ENCODE measurements around the gene GRB7.
"Not testable (repeated sequence)": the region's sequence is repeated elsewhere in the genome, so short reads cannot be mapped to it uniquely, and the experiment has no call there.

GRB7 gene

GRCh38 chr17:39709998-39710964, 27.5 kb upstream of the GRB7 start:
- no peak for DNase-seq

GRCh38 chr17:39711071-39711470, 26.7 kb upstream of the GRB7 start:
- DNase-seq: not testable (repeated sequence)

- no peak for DNase-seq
Observed at GRCh38 chr17:39711851-39712250, 25.9 kb upstream of the GRB7 start.

GRCh38 chr17:39714234-39714633, 23.5 kb upstream of the GRB7 start:
- no peak for DNase-seq

GRCh38 chr17:39715375-39716072, 22.2 kb upstream of the GRB7 start:
- DNase-seq: no peak

GRCh38 chr17:39716073-39716818, 21.5 kb upstream of the GRB7 start:
- DNase-seq: no peak

GRCh38 chr17:39716879-39717536, 20.7 kb upstream of the GRB7 start:
- DNase-seq: no peak

- no peak for DNase-seq
Observed at GRCh38 chr17:39717660-39718059, 20.1 kb upstream of the GRB7 start.

GRCh38 chr17:39719563-39720355, 18.0 kb upstream of the GRB7 start:
- no peak for DNase-seq

GRCh38 chr17:39722104-39722503, 15.6 kb upstream of the GRB7 start:
- no peak for DNase-seq

- no peak for DNase-seq
Observed at GRCh38 chr17:39722965-39723848, 14.5 kb upstream of the GRB7 start.

GRCh38 chr17:39724731-39725130, 13.0 kb upstream of the GRB7 start:
- no peak for DNase-seq

GRCh38 chr17:39725923-39726322, 11.8 kb upstream of the GRB7 start:
- DNase-seq: not testable (repeated sequence)

GRCh38 chr17:39726617-39727016, 11.1 kb upstream of the GRB7 start:
- DNase-seq: no peak

- DNase-seq: no peak
Observed at GRCh38 chr17:39727556-39727955, 10.2 kb upstream of the GRB7 start.

GRCh38 chr17:39729280-39729851, 8.4 kb upstream of the GRB7 start:
- no peak for DNase-seq

GRCh38 chr17:39730095-39730921, 7.4 kb upstream of the GRB7 start, which contains the start of gene MIEN1:
Gene MIEN1, minus strand, starts transcription at chr17:39730532. Its CDS starts 37 bp downstream, at chr17:39730495.
- peak; percentile 92 for DNase-seq

- no peak for DNase-seq
Observed at GRCh38 chr17:39732586-39732985, 5.2 kb upstream of the GRB7 start.

GRCh38 chr17:39735882-39736281, 1.9 kb upstream of the GRB7 start:
- DNase-seq: no peak

All from CD4-positive, alpha-beta T cell treated with Interleukin-21 for 1 hour (primary cell).